Mesothelial cell of epicardium (in vitro differentiated cells): ENCODE measurements around the gene YIF1B. TPM values are rescaled to one million over a fixed set of nuclear protein-coding genes. Genes with fewer than 3 reads are reported as not detected.
"Not testable (repeated sequence)": the region's sequence is repeated elsewhere in the genome, so short reads cannot be mapped to it uniquely, and the experiment has no call there.

Experiments used
- DNase-seq, 2 experiments: peaks; one replicate each; pipeline ENCODE4 v3.0.0; 2021; ENCODE audit warnings: low spot score in 2 of 2; ENCODE audit not compliant: unreplicated experiment in 2 of 2
- H3K27ac Mint-ChIP-seq: 2 replicates; pipeline ENCODE4 v1.8.0; 2021; ENCODE audit warnings: mixed read lengths
- H3K27me3 Mint-ChIP-seq: 2 replicates; pipeline ENCODE4 v1.8.0; 2021; ENCODE audit warnings: low read depth, mixed read lengths
- H3K36me3 Mint-ChIP-seq: 2 replicates; pipeline ENCODE4 v1.8.0; 2021; ENCODE audit warnings: mixed read lengths
- H3K4me1 Mint-ChIP-seq: 2 replicates; pipeline ENCODE4 v1.8.0; 2021; ENCODE audit warnings: mixed read lengths
- H3K4me3 Mint-ChIP-seq: 2 replicates; pipeline ENCODE4 v1.8.0; 2021; ENCODE audit warnings: mild to moderate bottlenecking, moderate library complexity, mixed read lengths
- H3K9me3 Mint-ChIP-seq: 2 replicates; pipeline ENCODE4 v1.8.0; 2021; ENCODE audit warnings: mixed read lengths
- CTCF ChIP-seq: fragments of 200-600 bp; sonication (generic); IDR thresholded peaks from one replicate; pipeline ENCODE4 v1.5.0; 2021; ENCODE audit warnings: antibody characterized with exemption; ENCODE audit not compliant: unreplicated experiment
- total RNA-seq: library from RNA; stranded (reverse); gene quantifications from 3 replicates; pipeline ENCODE4 v1.2.1, GENCODE V29; 2021

Gene YIF1B, protein sequence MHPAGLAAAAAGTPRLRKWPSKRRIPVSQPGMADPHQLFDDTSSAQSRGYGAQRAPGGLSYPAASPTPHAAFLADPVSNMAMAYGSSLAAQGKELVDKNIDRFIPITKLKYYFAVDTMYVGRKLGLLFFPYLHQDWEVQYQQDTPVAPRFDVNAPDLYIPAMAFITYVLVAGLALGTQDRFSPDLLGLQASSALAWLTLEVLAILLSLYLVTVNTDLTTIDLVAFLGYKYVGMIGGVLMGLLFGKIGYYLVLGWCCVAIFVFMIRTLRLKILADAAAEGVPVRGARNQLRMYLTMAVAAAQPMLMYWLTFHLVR
- total RNA-seq: 29.9 to 34.1 TPM (median 31.5 TPM) in 3 replicates

GRCh38 chr19:38315657-38316476, at the start of gene YIF1B:
YIF1B (minus strand) TSS chr19:38315947; CDS start chr19:38315917, 30 bp downstream.
- peak; percentile 87 to 90 for DNase-seq
- H3K4me3 Mint-ChIP-seq: peak within 1 kb of the TSS; percentile 67
- H3K27ac Mint-ChIP-seq: peak within 1 kb of the TSS; percentile 87
- TF ChIP-seq CTCF: no peak
- H3K9me3 Mint-ChIP-seq: no peaks in the 10 kb centered on the region
- H3K4me1 Mint-ChIP-seq: peaks cover 21% of the 10 kb centered on the region
- H3K27me3 Mint-ChIP-seq: peaks cover 24% of the 10 kb centered on the region
- no peaks in the 10 kb centered on the region for H3K36me3 Mint-ChIP-seq

DNA sequence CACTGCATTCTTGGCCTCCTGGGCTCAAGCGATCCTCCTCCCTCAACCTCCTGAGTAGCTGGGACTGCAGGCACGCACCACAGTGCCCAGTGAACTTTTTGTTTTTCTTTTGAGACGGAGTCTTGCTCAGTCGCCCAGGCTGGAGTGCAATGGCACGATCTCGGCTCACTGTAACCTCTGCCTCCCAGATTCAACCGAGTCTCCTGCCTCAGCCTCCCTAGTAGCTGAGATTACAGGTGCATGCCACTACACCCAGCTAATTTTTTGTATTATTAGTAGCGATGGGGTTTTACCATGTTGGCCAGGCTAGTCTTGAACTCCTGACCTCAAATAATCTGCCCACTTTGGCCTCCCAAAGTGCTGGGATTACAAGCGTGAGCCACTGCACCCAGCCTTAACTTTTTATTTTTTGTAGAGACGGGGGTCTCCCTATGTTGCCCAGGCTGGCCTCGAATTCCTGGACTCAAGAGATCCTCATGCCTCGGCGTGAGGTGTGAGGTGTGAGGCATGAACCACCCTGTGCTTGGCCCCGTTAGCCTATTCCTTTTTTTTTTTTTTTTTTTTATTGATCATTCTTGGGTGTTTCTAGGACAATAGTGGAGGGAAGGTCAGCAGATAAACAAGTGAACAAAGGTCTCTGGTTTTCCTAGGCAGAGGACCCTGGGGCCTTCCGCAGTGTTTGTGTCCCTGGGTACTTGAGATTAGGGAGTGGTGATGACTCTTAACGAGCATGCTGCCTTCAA, 47.4 kb upstream of the YIF1B start:
- H3K27ac Mint-ChIP-seq, H3K9me3 Mint-ChIP-seq, H3K36me3 Mint-ChIP-seq, DNase-seq, H3K4me1 Mint-ChIP-seq: not testable (repeated sequence)
- Mint-ChIP-seq H3K4me3 (peak overlapping the region; percentile 86), H3K27me3 (peaks cover 49% of the 10 kb centered on the region)

DNA sequence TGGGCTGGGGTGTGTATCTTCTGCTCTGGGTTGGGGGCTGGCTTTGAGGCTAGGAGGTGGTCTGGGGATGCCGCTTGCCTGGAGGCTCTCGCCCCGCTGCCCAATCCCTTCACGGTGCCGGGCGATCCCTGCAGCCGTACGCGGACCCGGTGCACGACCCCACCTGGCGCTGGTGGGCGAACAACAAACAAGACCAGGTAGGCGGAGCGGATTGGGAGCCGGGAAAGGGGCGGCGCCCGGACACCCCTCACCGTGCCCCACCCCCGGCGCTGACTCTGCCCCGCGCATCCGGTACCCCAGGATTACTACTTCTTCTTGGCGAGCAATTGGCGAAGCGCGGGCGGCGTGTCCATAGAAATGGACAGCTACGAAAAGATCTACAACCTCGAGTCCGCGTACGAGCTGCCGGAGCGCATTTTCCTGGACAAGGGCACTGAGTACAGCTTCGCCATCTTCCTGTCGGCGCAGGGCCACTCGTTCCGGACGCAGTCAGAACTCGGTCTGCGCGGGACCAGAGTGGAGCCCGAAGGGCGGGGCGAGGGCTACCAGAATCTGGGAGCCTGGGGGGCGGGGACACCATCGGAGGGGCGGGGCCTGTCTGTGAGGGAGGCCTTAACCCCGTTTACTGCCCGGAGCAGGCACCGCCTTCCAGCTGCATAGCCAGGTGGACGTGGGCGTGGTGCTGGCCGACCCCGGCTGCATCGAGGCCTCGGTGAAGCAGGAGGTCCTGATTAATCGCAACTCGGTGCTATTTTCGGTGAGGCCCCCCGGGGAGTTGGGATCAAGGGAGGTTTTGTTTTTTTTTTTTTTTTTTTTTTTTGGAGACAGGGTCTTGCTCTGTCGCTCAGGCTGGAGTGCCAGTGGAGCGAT, 46.6 kb upstream of the YIF1B start:
- peaks cover 56% of the 10 kb centered on the region for H3K27me3 Mint-ChIP-seq
- H3K4me1 Mint-ChIP-seq: no peaks in the 10 kb centered on the region
- peak overlapping the region; percentile 66 for H3K27ac Mint-ChIP-seq
- H3K9me3 Mint-ChIP-seq: no peaks in the 10 kb centered on the region
- H3K4me3 Mint-ChIP-seq: peak overlapping the region; percentile 86
- no peak for TF ChIP-seq CTCF
- peak; percentile 53 to 79 for DNase-seq
- H3K36me3 Mint-ChIP-seq: no peaks in the 10 kb centered on the region

DNA sequence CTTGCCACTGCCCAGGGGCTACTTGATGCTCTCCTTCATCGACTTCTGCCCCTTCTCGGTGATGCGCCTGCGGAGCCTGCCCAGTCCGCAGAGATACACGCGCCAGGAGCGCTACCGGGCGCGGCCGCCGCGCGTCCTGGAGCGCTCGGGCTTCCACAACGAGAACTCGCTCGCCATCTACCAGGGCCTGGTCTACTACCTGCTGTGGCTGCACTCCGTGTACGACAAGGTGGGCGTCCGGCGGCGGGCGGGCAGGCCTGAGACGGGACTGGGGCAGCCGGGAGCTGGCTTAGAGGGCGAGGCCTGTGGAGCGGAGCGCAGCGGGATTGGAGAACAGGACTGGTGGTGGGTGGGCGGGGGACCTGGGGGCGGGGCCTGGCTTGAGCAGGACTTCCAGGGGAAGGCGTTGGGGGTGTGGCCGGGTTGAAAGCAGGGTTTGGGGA, 45.9 kb upstream of the YIF1B start:
- DNase-seq: peak in 1 of 2 experiments; percentile 68
- peak overlapping the region; percentile 66 for H3K27ac Mint-ChIP-seq
- no peaks in the 10 kb centered on the region for H3K36me3 Mint-ChIP-seq
- no peaks in the 10 kb centered on the region for H3K9me3 Mint-ChIP-seq
- H3K4me3 Mint-ChIP-seq: peak overlapping the region; percentile 86
- TF ChIP-seq CTCF: no peak
- H3K27me3 Mint-ChIP-seq: peaks cover 62% of the 10 kb centered on the region
- H3K4me1 Mint-ChIP-seq: no peaks in the 10 kb centered on the region

- no peak for DNase-seq
- Mint-ChIP-seq H3K4me1 (no peaks in the 10 kb centered on the region), H3K36me3 (no peaks in the 10 kb centered on the region), H3K4me3 (peak overlapping the region; percentile 86), H3K9me3 (no peaks in the 10 kb centered on the region), H3K27ac (no peak overlapping the region), H3K27me3 (peaks cover 64% of the 10 kb centered on the region)
- TF ChIP-seq CTCF: no peak
Measured at GRCh38 chr19:38360839-38361631, 45.3 kb upstream of the YIF1B start.
